Stimulated activated effector memory CD8-positive, alpha-beta T cell treated with anti-CD3 and anti-CD28 coated beads, Interleukin-12 subunit alpha, Interleukin-12 subunit beta, amount 100 ng/mL, for 72 hours (primary cell): Measurements from ENCODE around the gene CXorf51A.
"Not testable (repeated sequence)": the region's sequence is repeated elsewhere in the genome, so short reads cannot be mapped to it uniquely, and the experiment has no call there.

Experiments used
- ATAC-seq: fragments of 150-1000 bp; cut with Tn5 transposase; 2 replicates; pipeline ENCODE4 v1.10.0; 2021
- DNase-seq, 2 donors: peaks; one replicate each; pipeline ENCODE4 v3.0.0; 2021 to 2022; ENCODE audit warnings: low spot score in 2 of 2
- H3K27ac Mint-ChIP-seq: one replicate; pipeline ENCODE4 v1.8.0; 2022; ENCODE audit warnings: mild to moderate bottlenecking, mixed read lengths
- H3K36me3 Mint-ChIP-seq: one replicate; pipeline ENCODE4 v1.8.0; 2022; ENCODE audit warnings: mild to moderate bottlenecking, mixed read lengths
- H3K4me1 Mint-ChIP-seq: one replicate; pipeline ENCODE4 v1.8.0; 2022; ENCODE audit warnings: mixed read lengths
- H3K4me3 Mint-ChIP-seq: one replicate; pipeline ENCODE4 v1.8.0; 2022; ENCODE audit warnings: mild to moderate bottlenecking, mixed read lengths
- H3K9me3 Mint-ChIP-seq: one replicate; pipeline ENCODE4 v1.8.0; 2022; ENCODE audit warnings: mixed read lengths

The CXorf51A gene

GRCh38 chrX:146814644-146815043 is at the start of gene CXorf51A:
CXorf51A (minus strand) TSS chrX:146814744; CDS start chrX:146814723, 21 bp downstream.
- not testable (repeated sequence) for H3K36me3 Mint-ChIP-seq, H3K4me3 Mint-ChIP-seq, DNase-seq, H3K9me3 Mint-ChIP-seq, H3K4me1 Mint-ChIP-seq, ATAC-seq, H3K27ac Mint-ChIP-seq

DNA sequence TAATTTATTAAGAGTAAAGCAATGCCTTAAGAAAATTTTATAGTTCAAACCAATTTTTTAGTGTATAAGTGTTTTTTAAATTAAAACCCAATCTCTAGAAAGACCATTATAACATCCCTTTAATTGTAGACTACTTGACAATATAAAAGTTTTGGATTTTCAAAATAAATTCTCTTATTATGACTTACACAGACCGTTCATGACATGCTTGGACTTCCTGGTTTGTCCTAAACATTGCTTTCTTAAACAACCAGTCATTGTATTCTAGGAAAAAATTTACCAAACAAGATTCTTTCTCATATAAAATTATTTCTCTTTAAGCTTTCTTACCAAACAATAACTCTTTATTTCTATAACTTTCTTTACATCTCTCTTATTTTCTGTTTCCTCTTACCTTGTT is 49.0 kb upstream of the CXorf51A start:
- ATAC-seq, result no peak
- no peaks in the 10 kb centered on the region for H3K4me1 Mint-ChIP-seq
- H3K36me3 Mint-ChIP-seq, result no peaks in the 10 kb centered on the region

DNA sequence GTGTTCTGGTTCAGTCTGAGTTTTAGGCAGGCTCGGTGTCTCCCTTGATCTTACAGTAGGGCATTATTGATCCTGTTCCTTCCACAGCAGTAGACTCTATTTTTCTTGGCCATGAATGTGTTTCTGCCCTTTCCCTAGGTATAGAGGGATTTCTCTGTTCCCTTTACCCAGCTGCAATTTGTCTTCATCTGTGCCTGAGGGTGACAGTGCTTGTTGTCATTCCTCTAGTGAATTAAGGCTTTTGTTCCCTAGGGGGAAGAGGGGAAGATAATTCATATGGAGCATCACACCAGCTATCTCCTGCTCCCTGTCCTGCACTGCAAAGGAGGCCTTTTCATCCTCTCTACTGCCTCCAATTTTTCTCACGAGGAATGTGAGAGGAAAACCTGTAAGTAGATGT is 39.7 kb upstream of the CXorf51A start:
- H3K9me3 Mint-ChIP-seq, result peaks cover 6% of the 10 kb centered on the region
- ATAC-seq, result no peak
- H3K27ac Mint-ChIP-seq, result no peak overlapping the region
- no peaks in the 10 kb centered on the region for H3K4me1 Mint-ChIP-seq
- H3K4me3 Mint-ChIP-seq, result no peak overlapping the region
- DNase-seq, result no peak
- H3K36me3 Mint-ChIP-seq, result no peaks in the 10 kb centered on the region

More for the DNA sequence above, 49.0 kb upstream of the CXorf51A start:
- no peaks in the 10 kb centered on the region for H3K9me3 Mint-ChIP-seq
- no peak overlapping the region for H3K4me3 Mint-ChIP-seq
- DNase-seq, result no peak
- H3K27ac Mint-ChIP-seq, result no peak overlapping the region

GRCh38 chrX:146831994-146832393 is 17.4 kb upstream of the CXorf51A start:
- Mint-ChIP-seq H3K9me3 (no peaks in the 10 kb centered on the region), H3K36me3 (no peaks in the 10 kb centered on the region), H3K27ac (no peak overlapping the region), H3K4me3 (no peak overlapping the region), H3K4me1 (no peaks in the 10 kb centered on the region)
- no peak for ATAC-seq
- no peak for DNase-seq

DNA sequence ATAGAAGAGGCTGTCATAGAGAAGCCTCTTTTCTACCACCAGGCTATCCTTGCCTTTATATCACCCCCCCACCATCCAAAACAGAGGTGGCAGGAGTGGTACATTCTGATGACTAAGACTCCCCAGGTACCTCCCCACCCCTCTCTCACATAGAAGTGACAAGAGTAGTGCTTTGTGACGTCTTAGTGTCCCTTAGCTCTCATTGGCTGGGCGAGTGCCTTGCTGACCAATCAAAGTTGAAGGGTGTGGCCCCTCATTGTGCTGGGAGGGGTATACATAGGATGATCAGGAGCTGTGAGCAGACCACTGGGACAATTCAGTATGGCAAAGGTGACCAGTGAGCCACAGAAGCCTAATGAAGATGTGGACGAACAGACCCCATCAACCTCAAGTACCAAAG is 5.1 kb downstream of the CXorf51A start, which contains the start of gene CXorf51B:
CXorf51B (plus strand) TSS at position 301 of the 400 bp plus-strand sequence; CDS start at position 322, 21 bp downstream.
- not testable (repeated sequence) for H3K27ac Mint-ChIP-seq, H3K9me3 Mint-ChIP-seq, DNase-seq, H3K4me1 Mint-ChIP-seq, H3K4me3 Mint-ChIP-seq, ATAC-seq, H3K36me3 Mint-ChIP-seq
